Ishikawa (cell line): ENCODE measurements around the gene GPATCH1.

Source experiments
- CREB1 ChIP-seq: IDR thresholded peaks from 2 replicates; pipeline ENCODE4 v1.6.1; 2012; ENCODE audit warnings: low read depth
- EGR1 ChIP-seq: IDR thresholded peaks from 2 replicates; pipeline ENCODE4 v1.6.1; 2012
- EP300 ChIP-seq: IDR thresholded peaks from 2 replicates; pipeline ENCODE4 v1.6.1; 2012; ENCODE audit warnings: borderline replicate concordance
- MAX ChIP-seq: IDR thresholded peaks from 2 replicates; pipeline ENCODE4 v1.6.1; 2012
- NFIC ChIP-seq: IDR thresholded peaks from 2 replicates; pipeline ENCODE4 v1.6.1; 2012
- RAD21 ChIP-seq: IDR thresholded peaks from 2 replicates; pipeline ENCODE4 v1.6.1; 2012; ENCODE audit warnings: low read depth
- REST ChIP-seq: IDR thresholded peaks from 2 replicates; pipeline ENCODE4 v1.6.1; 2012; ENCODE audit warnings: low read depth, mild to moderate bottlenecking
- TAF1 ChIP-seq: IDR thresholded peaks from 2 replicates; pipeline ENCODE4 v1.6.1; 2012; ENCODE audit warnings: low read depth, mild to moderate bottlenecking
- TCF12 ChIP-seq: IDR thresholded peaks from 2 replicates; pipeline ENCODE4 v1.6.1; 2012; ENCODE audit warnings: low read depth
- TEAD4 ChIP-seq: IDR thresholded peaks from 2 replicates; pipeline ENCODE4 v1.6.1; 2012
- USF1 ChIP-seq: IDR thresholded peaks from 2 replicates; pipeline ENCODE4 v1.6.1; 2012
- YY1 ChIP-seq: IDR thresholded peaks from 2 replicates; pipeline ENCODE4 v1.6.1; 2012; ENCODE audit warnings: low read depth
- ZBTB7A ChIP-seq: IDR thresholded peaks from 2 replicates; pipeline ENCODE4 v1.6.1; 2012; ENCODE audit warnings: low read depth

GRCh38 chr19:33124207-33125098 is 43.5 kb downstream of the GPATCH1 start:
- no peak for TF ChIP-seq NFIC
- TF ChIP-seq EP300, result no peak
- no peak for TF ChIP-seq REST
- no peak for TF ChIP-seq MAX
- TF ChIP-seq RAD21, result no peak
- TF ChIP-seq ZBTB7A, result no peak
- TF ChIP-seq EGR1, result no peak
- no peak for TF ChIP-seq TEAD4
- TF ChIP-seq TAF1, result no peak
- no peak for TF ChIP-seq CREB1
- TF ChIP-seq USF1, result no peak
- no peak for TF ChIP-seq TCF12
- TF ChIP-seq YY1, result no peak
